GM18907 (cell line): ENCODE data around the gene SCEL.
"Not testable (repeated sequence)": the region's sequence is repeated elsewhere in the genome, so short reads cannot be mapped to it uniquely, and the experiment has no call there.

Experiments
- ATAC-seq: cut with Tn5 transposase; IDR thresholded peaks from one replicate; pipeline ENCODE4 v1.9.1; 2021; ENCODE audit warnings: mild to moderate bottlenecking, moderate library complexity; ENCODE audit not compliant: unreplicated experiment

The SCEL gene

DNA sequence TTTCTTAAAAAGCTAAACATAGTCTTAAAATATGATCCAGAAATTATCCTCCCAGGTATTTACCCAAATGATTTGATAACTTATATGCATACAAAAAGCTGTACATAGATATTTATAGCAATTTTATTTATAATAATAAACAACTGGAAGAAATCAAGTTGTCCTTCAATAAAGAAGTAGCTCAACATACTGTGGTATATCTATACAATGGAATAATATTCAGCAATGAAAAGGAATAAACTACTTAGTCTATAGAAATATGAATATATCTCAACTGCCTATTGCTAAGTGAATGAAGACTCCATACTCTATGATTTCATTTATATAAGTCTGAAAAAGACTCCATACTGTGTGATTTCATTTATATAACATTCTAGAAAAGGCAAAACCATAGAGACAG is 114.9 kb downstream of the SCEL start:
- no peak for ATAC-seq

DNA sequence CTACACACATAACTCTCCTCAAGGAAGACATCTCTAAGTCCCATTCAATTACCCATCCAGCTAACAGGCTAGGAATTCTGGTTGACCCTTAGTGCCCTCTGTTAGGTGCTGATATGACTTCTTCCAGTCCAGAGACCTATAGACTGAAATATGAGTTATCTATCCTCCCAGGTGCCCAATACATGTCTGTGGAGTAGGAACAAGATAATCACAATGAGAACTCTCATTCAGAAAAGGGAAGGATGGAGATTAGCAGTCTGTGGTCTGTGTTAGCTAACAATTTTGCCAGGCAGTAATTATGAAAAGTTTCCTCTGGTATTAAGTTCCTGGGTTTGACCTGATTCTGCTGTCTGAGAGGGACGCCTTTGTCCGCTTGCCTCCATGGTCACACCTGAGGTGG is 117.8 kb downstream of the SCEL start:
- ATAC-seq: no peak

DNA sequence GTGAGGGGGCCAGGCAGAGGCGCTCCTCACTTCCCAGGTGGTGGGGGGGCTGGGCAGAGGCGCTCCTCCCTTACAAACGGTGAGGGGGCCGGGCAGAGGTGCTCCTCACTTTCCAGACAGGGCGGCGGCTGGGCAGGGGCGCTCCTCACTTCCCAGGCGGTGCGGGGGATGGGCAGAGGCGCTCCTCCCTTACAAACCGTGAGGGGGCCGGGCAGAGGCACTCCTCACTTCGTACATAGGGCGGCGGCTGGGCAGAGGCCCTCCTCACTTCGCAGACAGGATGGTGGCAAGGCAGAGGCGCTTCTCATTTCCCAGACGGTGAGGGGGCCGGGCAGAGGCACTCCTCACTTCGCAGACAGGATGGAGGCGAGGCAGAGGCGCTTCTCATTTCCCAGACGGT is 124.5 kb downstream of the SCEL start:
- not testable (repeated sequence) for ATAC-seq

DNA sequence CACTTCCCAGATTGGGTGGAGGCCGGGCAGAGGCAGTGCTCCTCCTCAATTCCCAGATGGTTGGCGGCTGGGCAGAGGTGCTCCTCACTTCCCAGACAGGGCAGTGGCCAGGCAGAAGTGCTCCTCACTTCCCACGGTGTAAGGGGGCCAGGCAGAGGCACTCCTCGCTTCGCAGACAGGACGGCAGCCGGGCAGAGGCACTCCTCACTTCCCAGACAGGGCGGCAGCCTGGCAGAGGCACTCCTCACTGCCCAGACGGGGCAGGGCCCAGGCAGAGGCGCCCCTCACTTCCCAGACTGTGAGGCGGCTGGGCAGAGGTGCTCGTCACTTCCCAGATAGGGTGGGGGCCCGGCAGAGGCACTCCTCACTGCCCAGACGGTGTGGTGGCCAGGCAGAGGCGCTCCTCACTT is 125.3 kb downstream of the SCEL start:
- no peak for ATAC-seq

DNA sequence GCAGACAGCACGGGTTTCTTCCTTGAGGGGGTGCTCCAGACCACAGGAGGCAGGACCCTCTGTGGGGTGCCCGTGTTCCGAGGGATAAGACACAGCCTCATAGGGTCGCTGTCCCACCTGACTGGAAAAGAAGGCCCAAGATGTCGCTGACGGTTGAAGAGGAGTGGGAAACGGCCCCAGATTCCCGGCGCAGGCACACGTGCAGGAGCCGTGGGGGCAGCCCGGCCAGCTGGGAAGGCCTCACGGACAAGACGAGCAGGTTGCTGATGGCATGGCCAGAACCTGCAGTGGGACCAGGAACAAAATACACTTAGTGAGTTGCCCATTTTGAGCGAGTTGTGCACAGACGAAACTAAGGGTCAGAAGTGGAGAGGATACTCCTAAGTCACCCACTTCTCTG is 126.8 kb downstream of the SCEL start:
- not testable (repeated sequence) for ATAC-seq

DNA sequence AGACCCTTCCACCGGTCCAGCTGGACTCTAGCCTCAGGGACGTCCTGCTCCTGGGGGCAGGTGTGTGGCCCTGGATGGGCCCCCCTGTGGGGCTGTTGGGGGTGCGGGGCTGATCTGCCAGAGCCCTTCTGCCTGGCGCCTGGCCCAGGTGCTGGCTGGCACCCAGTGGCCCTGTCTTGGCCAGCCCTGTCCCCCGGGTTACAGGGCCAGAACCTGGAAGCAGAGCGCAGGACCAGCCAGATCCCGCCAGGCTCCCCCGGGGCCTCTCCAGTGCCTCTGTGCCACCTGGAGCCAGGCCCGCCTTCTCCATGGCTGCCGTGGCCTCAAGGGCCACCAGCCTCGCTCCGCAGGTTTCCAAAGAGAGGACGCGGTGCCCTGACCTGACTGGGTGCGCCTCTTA is 127.3 kb downstream of the SCEL start:
- not testable (repeated sequence) for ATAC-seq

DNA sequence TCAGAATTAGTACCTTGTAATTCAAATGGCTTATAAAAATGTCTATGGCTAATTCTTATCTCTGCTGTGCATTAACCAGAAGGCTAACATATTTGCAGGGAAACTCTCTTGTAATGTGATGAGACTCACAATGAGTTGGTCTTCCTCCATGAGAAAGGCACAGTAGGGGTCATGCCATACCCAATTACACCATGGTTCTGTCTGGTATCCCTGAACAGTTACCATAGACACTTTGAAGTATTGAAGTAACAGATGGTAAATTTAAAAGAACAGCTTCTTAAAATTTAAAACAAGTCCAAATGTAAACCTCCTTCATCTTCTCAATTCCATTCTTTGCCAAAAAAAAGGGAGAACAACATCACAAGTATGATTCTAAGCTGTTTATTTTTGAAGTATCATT is 139.3 kb downstream of the SCEL start:
- no peak for ATAC-seq

DNA sequence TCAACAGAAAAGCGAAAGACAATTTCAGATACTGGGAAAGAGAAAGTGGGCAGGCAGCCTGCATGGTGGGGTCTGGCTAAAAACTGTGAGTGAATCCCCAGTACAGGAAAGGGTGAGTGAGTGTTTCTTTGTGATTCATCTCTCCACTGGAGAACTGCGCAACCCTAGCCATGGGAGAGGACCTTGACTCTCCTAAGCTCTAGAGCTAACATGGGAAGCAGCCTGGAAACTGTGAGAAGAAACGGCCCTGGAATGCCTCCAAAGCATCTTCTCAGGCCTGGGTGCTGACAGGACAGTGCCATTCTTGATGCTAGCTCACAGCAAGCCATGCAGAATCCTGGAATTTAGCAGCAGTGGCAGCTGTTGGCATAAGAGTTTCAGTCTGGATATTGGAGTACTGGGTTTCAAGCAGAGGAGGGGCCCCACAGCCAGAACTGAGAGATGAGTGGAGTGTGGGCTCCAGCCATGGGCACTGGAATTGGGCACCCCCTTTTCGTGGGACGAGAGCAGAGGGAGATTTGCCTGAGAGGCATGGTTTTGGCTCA is 143.3 kb downstream of the SCEL start:
- no peak for ATAC-seq

DNA sequence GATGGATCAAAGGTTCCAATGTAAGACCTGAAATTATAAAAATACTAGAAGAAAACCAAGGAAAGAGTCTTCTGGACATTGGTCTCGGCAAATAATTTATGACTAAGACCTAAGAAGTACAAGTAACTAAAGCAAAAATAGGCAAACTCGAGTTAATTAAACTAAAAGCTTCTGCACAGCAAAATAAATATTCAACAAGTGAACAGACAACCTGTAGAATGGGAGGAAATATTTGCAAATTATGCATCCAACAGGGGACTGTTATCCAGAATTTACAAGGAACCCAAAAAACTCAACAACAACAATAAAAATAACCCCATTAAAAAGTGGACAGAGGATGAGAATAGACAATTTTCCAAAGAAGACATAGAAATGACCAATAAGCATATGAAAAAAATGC is 152.3 kb downstream of the SCEL start:
- no peak for ATAC-seq

DNA sequence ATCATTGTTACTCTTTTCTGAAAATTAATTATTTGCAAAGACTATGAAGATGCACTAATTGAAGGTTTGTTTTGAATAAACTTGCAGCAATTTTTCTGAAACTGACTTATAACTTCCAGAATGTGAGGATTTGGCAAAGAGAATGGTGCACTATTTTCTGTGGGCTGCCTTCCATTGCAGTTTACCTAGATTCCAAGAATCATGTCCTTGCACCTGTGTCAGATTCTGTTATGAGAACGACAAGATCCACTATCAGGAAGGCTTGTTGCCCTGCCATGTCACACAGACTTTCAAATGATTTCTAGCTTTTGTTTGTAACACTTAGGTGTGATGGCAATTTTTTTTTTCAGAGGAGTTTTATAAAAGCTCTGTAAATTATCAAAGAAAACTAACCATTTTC is 156.4 kb downstream of the SCEL start:
- ATAC-seq: no peak

DNA sequence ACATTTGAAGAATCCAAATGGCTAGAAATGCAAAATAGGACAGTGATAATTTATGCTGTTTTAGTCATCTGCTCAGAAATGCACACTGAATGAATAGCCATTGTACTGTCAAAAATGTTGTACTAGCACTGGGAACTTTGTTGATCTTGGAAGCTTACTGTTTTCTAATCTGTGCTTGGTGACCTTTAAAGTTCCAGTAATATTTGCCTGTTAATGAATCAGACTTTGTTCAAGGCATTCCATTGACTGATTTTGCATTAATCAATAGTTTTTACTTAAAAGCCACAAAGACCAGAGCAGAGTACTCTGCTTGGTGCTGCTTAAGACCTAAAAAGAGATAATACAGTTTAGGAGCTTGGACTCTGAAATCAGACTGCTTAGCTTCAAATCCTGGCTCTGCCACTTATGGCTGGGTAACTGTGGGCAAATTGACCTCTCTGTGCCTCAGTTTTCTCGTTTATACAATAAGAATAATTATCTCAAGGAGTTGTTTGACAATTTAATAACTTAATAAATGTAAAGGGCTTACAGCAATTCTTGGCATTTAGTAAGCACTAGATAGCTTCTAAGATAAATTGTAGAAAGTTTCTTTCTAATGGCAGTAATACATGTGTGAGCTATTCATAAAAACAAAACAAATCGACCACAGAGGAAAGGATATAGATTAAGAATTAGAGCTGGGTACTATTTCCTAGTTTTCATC is 157.4 kb downstream of the SCEL start:
- no peak for ATAC-seq

DNA sequence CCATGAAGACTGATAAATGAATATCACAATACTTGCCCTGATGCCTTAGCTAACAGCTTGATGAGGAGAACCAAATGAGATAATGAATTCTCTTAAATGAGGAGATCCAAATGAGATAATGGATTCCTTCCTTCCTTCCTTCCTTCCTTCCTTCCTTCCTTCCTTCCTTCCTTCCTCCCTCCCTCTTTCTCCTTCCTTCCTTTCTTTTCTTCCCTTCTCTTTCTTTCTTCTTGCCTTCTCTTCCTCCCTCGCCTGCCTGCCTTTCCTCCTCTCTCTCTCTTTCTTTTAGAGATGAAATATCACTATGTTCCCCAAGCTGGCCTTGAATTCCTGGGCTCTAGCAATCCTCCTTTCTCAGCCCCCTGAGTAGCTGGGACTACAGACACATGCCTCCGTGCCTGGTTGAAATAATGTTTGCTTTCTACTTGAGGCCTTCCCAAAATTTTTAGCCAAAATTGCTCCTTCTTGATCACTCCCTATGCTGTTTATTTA is 158.0 kb downstream of the SCEL start:
- ATAC-seq: no peak
